ENCODE results near the gene USHBP1. TPM values are rescaled to one million over a fixed set of nuclear protein-coding genes. Genes with fewer than 3 reads are reported as not detected.

USHBP1 gene
- total and polyA plus RNA-seq, 10 of the 15 experiments (the other 5 are each of a cell fraction or from before 2014, with no cell fraction given): 0.05 to 0.96 (median 0.22) TPM; not detected in 2

- Histone ChIP-seq H3K27me3 (replicated peaks in 1 of 2; ENCODE audit: control insufficient read depth in 2 of 2, insufficient read depth in 2 of 2, low read length in 1 of 2) (no peaks in the 10 kb centered on the region), H2AFZ (ENCODE audit: control insufficient read depth, low read depth, low read length) (no peak overlapping the region), H3K36me3 (ENCODE audit: control insufficient read depth in 2 of 2, insufficient read depth in 2 of 2, low read length in 1 of 2) (peaks cover 0 to 2% of the 10 kb centered on the region in 2 experiments; a peak in 1 of 4 replicates), H4K20me1 (ENCODE audit: control insufficient read depth, insufficient read depth) (no peaks in the 10 kb centered on the region), H3K4me2 (ENCODE audit: control insufficient read depth, insufficient read depth) (no peak overlapping the region; the same call in 1 of the 2 replicates), H3K27ac (ENCODE audit: control insufficient read depth, insufficient read depth) (no peak overlapping the region), H3K79me2 (ENCODE audit: control insufficient read depth, insufficient read depth, low read length) (peaks cover 7% of the 10 kb centered on the region), H3K4me1 (ENCODE audit: control insufficient read depth, insufficient read depth, low read length) (peaks cover 14% of the 10 kb centered on the region), H3K4me3 (peak overlapping the region; percentile 70; the same call in 1 of the 2 replicates), H3K9me3 (replicated peaks; ENCODE audit: control insufficient read depth, insufficient read depth, low read length) (no peaks in the 10 kb centered on the region), H3K9ac (ENCODE audit: control insufficient read depth, insufficient read depth, low read length) (no peak overlapping the region)
- intact Hi-C loops (cut with micrococcal nuclease; ENCODE audit: unreplicated experiment): no loop called here
- ChIA-PET POLR2A (interaction anchor here (0.6 to 1.3 kb wide), 5 partner anchors 9 to 28 kb away, joined by 3 to 4 read pairs (median 3); partner anchors contain the start of genes BABAM1 and USE1), CTCF (interaction anchor here (0.7 to 2.9 kb wide), 8 partner anchors 8 to 176 kb away, joined by 3 to 16 read pairs (median 4); partner anchors contain the start of gene BABAM1), SMC1A (ENCODE audit: uncharacterized antibody, unreplicated experiment) (interaction anchor here (0.9 to 2.0 kb wide), 4 partner anchors 9 to 162 kb away, joined by 3 to 6 read pairs (median 4); partner anchors contain the start of gene USE1), RAD21 (ENCODE audit: unreplicated experiment) (interaction anchor here (0.8 to 1.4 kb wide), 4 partner anchors 17 to 170 kb away, joined by 3 to 5 read pairs (median 4); partner anchors contain the start of gene OCEL1)
- ATAC-seq: no peak
- in situ Hi-C loops (cut with MboI): no loop called here
- TSS peak; percentile 54 for BruUV-seq (replicated peaks)
- no peak for TF ChIP-seq EZH2 (IDR thresholded peaks at IDR 0.05; ENCODE audit: borderline replicate concordance, control insufficient read depth, low read depth, low read length)
- no peak for TF ChIP-seq HDAC2 (IDR thresholded peaks at IDR 0.05)
- no peak for TF ChIP-seq DPF2 (IDR thresholded peaks at IDR 0.05)
- TF ChIP-seq MTA3 (IDR thresholded peaks at IDR 0.05; ENCODE audit: borderline replicate concordance, low read length): no peak
- no peak for TF ChIP-seq NRF1 (conservative IDR thresholded peaks at IDR 0.05; ENCODE audit: low read depth, low read length)
- no peak for TF ChIP-seq TAF1 (IDR thresholded peaks at IDR 0.05; ENCODE audit: borderline replicate concordance, low read depth, low read length)
- no peak for TF ChIP-seq USF1 (IDR thresholded peaks at IDR 0.05; ENCODE audit: borderline replicate concordance, extremely low read length, insufficient read depth, low read depth, low read length)
- TF ChIP-seq KAT2A (conservative IDR thresholded peaks at IDR 0.05; ENCODE audit: control insufficient read depth, low read depth, low read length): no peak
- no peak for TF ChIP-seq BHLHE40 (IDR thresholded peaks at IDR 0.05; ENCODE audit: borderline replicate concordance in 1 of 2, low read depth in 2 of 2, low read length in 1 of 2)
- no peak for TF ChIP-seq MYC (IDR thresholded peaks at IDR 0.05; ENCODE audit: insufficient read depth, insufficient read length, insufficient replicate concordance, low read length, severe bottlenecking)
- TF ChIP-seq MEF2B (IDR thresholded peaks at IDR 0.05; ENCODE audit: partially characterized antibody, poor library complexity, severe bottlenecking): no peak
- TF ChIP-seq ETV6 (conservative IDR thresholded peaks at IDR 0.05 in 1 of 2, IDR thresholded peaks at IDR 0.05 in 1 of 2; ENCODE audit: borderline replicate concordance in 1 of 2, low read depth in 1 of 2): no peak
- TF ChIP-seq NR2C1 (IDR thresholded peaks at IDR 0.05): no peak
- no peak for TF ChIP-seq SMAD5 (IDR thresholded peaks at IDR 0.05; ENCODE audit: low read depth)
- TF ChIP-seq ZSCAN29 (IDR thresholded peaks at IDR 0.05): no peak
- no peak for TF ChIP-seq FOXK2 (IDR thresholded peaks at IDR 0.05)
- 66% methylated on average over 7 of the region's 8 CpGs for WGBS (ENCODE audit: insufficient coverage, insufficient replicate concordance, low lambda C conversion rate, missing lambda C conversion rate)
- no peak for DNase-seq (ENCODE audit: low read depth, low spot score)
- FAIRE-seq: no peak
These were observed 21.2 kb downstream of the USHBP1 start for GRCh38 chr19:17243211-17243829.

Data from GM12878 (cell line).